H1 (cell line): ENCODE results near the gene PCTP. TPM values are rescaled to one million over a fixed set of nuclear protein-coding genes. Genes with fewer than 3 reads are reported as not detected.

ENCODE experiments used
- CTCF ChIA-PET: fragments of 300-600 bp; sonication (Branson Sonifier 250); formaldehyde crosslinking; loops from one replicate; lab custom pipeline; 2021; ENCODE audit not compliant: partially characterized antibody; lab: Charles Lee
- POLR2A ChIA-PET: fragments of 300-600 bp; sonication (Branson Sonifier 250); formaldehyde crosslinking; loops from one replicate; lab custom pipeline; 2021; ENCODE audit warnings: inconsistent platforms; ENCODE audit not compliant: partially characterized antibody; lab: Charles Lee
- DNase-seq, 2 experiments: peaks; one replicate each; pipeline versions ENCODE4 v3.0.0 to v3.0.0-alpha.2; 2010 to 2022; ENCODE audit warnings: low spot score in 2 of 2, low read depth in 1 of 2, mixed read lengths in 1 of 2
- FAIRE-seq: peaks from 2 replicates; lab custom pipeline; 2011; peaks lifted over from hg19 to GRCh38; lab: Jason Lieb, UNC
- H2AFZ ChIP-seq: 2 replicates; pipeline ENCODE4 v1.8.1; 2012; ENCODE audit warnings: low read length, inconsistent platforms
- H2AK5ac ChIP-seq: 2 replicates; pipeline ENCODE4 v1.6.1; 2013; ENCODE audit warnings: low read depth, low read length
- H2BK120ac ChIP-seq: replicated peaks from 2 replicates; pipeline ENCODE3; 2013; ENCODE audit warnings: low read depth, low read length, inconsistent platforms
- H2BK12ac ChIP-seq: 2 replicates; pipeline ENCODE4 v1.6.1; 2013; ENCODE audit warnings: low read depth, low read length
- H2BK15ac ChIP-seq: 2 replicates; pipeline ENCODE4 v1.6.1; 2013; ENCODE audit warnings: low read length
- H2BK20ac ChIP-seq: 2 replicates; pipeline ENCODE4 v1.6.1; 2013; ENCODE audit warnings: low read length
- H2BK5ac ChIP-seq: 2 replicates; pipeline ENCODE4 v1.6.1; 2013; ENCODE audit warnings: low read depth, low read length
- H3K14ac ChIP-seq: 2 replicates; pipeline ENCODE4 v1.6.1; 2013; ENCODE audit warnings: inconsistent platforms; ENCODE audit not compliant: insufficient read length
- H3K18ac ChIP-seq: 2 replicates; pipeline ENCODE4 v1.6.1; 2013; ENCODE audit warnings: low read length; ENCODE audit errors: extremely low read depth
- H3K23ac ChIP-seq: 2 replicates; pipeline ENCODE4 v1.6.1; 2013; ENCODE audit warnings: inconsistent platforms; ENCODE audit not compliant: insufficient read length
- H3K23me2 ChIP-seq: 2 replicates; pipeline ENCODE4 v1.6.1; 2013; ENCODE audit warnings: low read depth, low read length
- H3K27ac ChIP-seq: 2 replicates; pipeline ENCODE4 v1.6.1; 2011; ENCODE audit warnings: low read depth, low read length, inconsistent platforms
- H3K27me3 ChIP-seq, 4 experiments: replicated peaks in 1 of 4; 1 replicate in 1 of 4; 2 replicates in 3 of 4; pipeline versions ENCODE4 v1.6.1 to v1.8.1; 2011 to 2013; ENCODE audit warnings: low read length in 3 of 4, mild to moderate bottlenecking in 3 of 4, inconsistent platforms in 2 of 4, mixed read lengths in 2 of 4, moderate library complexity in 1 of 4; ENCODE audit not compliant: control insufficient read depth in 3 of 4, insufficient read depth in 3 of 4; ENCODE audit errors: extremely low read depth in 1 of 4
- H3K36me3 ChIP-seq, 4 experiments: 2 replicates each; pipeline versions ENCODE4 v1.6.1 to v1.8.1; 2011 to 2013; ENCODE audit warnings: mild to moderate bottlenecking in 4 of 4, low read length in 3 of 4, moderate library complexity in 2 of 4, control low read depth in 1 of 4, inconsistent platforms in 1 of 4; ENCODE audit not compliant: insufficient read depth in 4 of 4, control insufficient read depth in 2 of 4
- H3K4ac ChIP-seq: replicated peaks from 2 replicates; pipeline ENCODE3; 2013; ENCODE audit warnings: low read length, low read depth, mixed read lengths, inconsistent platforms; ENCODE audit not compliant: insufficient read length
- H3K4me1 ChIP-seq, 4 experiments: replicated peaks in 1 of 4; 1 replicate in 1 of 4; 2 replicates in 3 of 4; pipeline versions ENCODE4 v1.6.1 to v1.8.1; 2011 to 2013; ENCODE audit warnings: low read length in 3 of 4, inconsistent platforms in 2 of 4, mixed read lengths in 1 of 4; ENCODE audit not compliant: insufficient read depth in 4 of 4, control insufficient read depth in 3 of 4
- H3K4me2 ChIP-seq, 2 experiments: 2 replicates each; pipeline versions ENCODE4 v1.6.1 to v1.8.1; 2011 to 2013; ENCODE audit warnings: low read depth in 2 of 2, low read length in 2 of 2, control low read depth in 1 of 2, inconsistent platforms in 1 of 2, mild to moderate bottlenecking in 1 of 2; ENCODE audit not compliant: insufficient read depth in 1 of 2
- H3K4me3 ChIP-seq, 4 experiments: fragments of 200-600, 300-600 bp in 1 of 4; sonication (generic), shearing (Covaris generic), sonication (Bioruptor Twin) in 1 of 4; 2 replicates each; pipeline versions ENCODE4 v1.5.1 to v1.8.1; 2011 to 2016; ENCODE audit warnings: low read length in 4 of 4, low read depth in 3 of 4, control low read depth in 2 of 4, inconsistent platforms in 2 of 4, mild to moderate bottlenecking in 2 of 4, mixed read lengths in 1 of 4, moderate library complexity in 1 of 4; ENCODE audit not compliant: insufficient read depth in 2 of 4; ENCODE audit errors: extremely low read depth in 1 of 4
- H3K56ac ChIP-seq: replicated peaks from 2 replicates; pipeline ENCODE3; 2013; ENCODE audit warnings: low read depth, mild to moderate bottlenecking, mixed read lengths, low read length, inconsistent platforms; ENCODE audit not compliant: insufficient read length
- H3K79me1 ChIP-seq: 2 replicates; pipeline ENCODE4 v1.6.1; 2013; ENCODE audit warnings: low read depth, low read length, control low read depth
- H3K79me2 ChIP-seq, 2 experiments: 2 replicates each; pipeline versions ENCODE4 v1.6.1 to v1.8.1; 2012 to 2013; ENCODE audit warnings: low read length in 2 of 2, mild to moderate bottlenecking in 2 of 2, inconsistent platforms in 1 of 2; ENCODE audit not compliant: insufficient read depth in 2 of 2, control insufficient read depth in 1 of 2
- H3K9ac ChIP-seq, 4 experiments: replicated peaks in 1 of 4; 1 replicate in 1 of 4; 2 replicates in 3 of 4; pipeline versions ENCODE4 v1.6.1 to v1.8.1; 2011 to 2013; ENCODE audit warnings: low read depth in 3 of 4, low read length in 3 of 4, control low read depth in 2 of 4, mild to moderate bottlenecking in 2 of 4, moderate library complexity in 2 of 4, inconsistent platforms in 1 of 4; ENCODE audit errors: extremely low read depth in 1 of 4
- H3K9me3 ChIP-seq, 2 experiments: 2 replicates each; pipeline versions ENCODE4 v1.6.1 to v1.8.1; 2012 to 2013; ENCODE audit warnings: mild to moderate bottlenecking in 2 of 2, moderate library complexity in 2 of 2, control low read depth in 1 of 2, inconsistent platforms in 1 of 2, low read depth in 1 of 2, low read length in 1 of 2, mixed read lengths in 1 of 2; ENCODE audit not compliant: insufficient read depth in 2 of 2
- H4K20me1 ChIP-seq, 2 experiments: replicated peaks in 1 of 2; 2 replicates each; pipeline versions ENCODE3 to v1.8.1; 2011 to 2013; ENCODE audit warnings: inconsistent platforms in 2 of 2, low read length in 2 of 2, mild to moderate bottlenecking in 1 of 2; ENCODE audit not compliant: insufficient read depth in 2 of 2, control insufficient read depth in 1 of 2
- H4K5ac ChIP-seq: 2 replicates; pipeline ENCODE4 v1.6.1; 2013; ENCODE audit warnings: low read length, low read depth, mixed read lengths, inconsistent platforms; ENCODE audit not compliant: insufficient read length
- H4K8ac ChIP-seq: 2 replicates; pipeline ENCODE4 v1.8.0; 2013; ENCODE audit warnings: mild to moderate bottlenecking, moderate library complexity, low read length, inconsistent platforms; ENCODE audit not compliant: insufficient read depth; ENCODE audit errors: extremely low read depth
- H4K91ac ChIP-seq: replicated peaks from 2 replicates; pipeline ENCODE3; 2013; ENCODE audit warnings: low read length, mixed read lengths, inconsistent platforms; ENCODE audit not compliant: insufficient read length
- ASH2L ChIP-seq: fragments of 200-600, 300-600 bp; sonication (generic); IDR thresholded peaks from one replicate; pipeline ENCODE4 v1.7.1; 2017; ENCODE audit warnings: low read length
- CEBPB ChIP-seq: IDR thresholded peaks from 2 replicates; pipeline ENCODE4 v1.6.1; 2012; ENCODE audit warnings: low read depth, low read length
- CHD1 ChIP-seq: IDR thresholded peaks from 2 replicates; pipeline ENCODE4 v1.6.1; 2012; ENCODE audit warnings: low read depth, low read length, improper control_type of control experiment
- EGR1 ChIP-seq: IDR thresholded peaks from 2 replicates; pipeline ENCODE4 v1.6.1; 2011; ENCODE audit warnings: low read depth, low read length, borderline replicate concordance
- JUN ChIP-seq: IDR thresholded peaks from 2 replicates; pipeline ENCODE4 v1.6.1; 2011; ENCODE audit warnings: low read depth, mild to moderate bottlenecking, improper control_type of control experiment, low read length
- KDM1A ChIP-seq: fragments of 200-600, 300-600 bp; sonication (generic); IDR thresholded peaks from 2 replicates; pipeline ENCODE4 v1.7.1; 2016; ENCODE audit warnings: mild to moderate bottlenecking, low read length, borderline replicate concordance
- KDM4A ChIP-seq: IDR thresholded peaks from one replicate; pipeline ENCODE4 v1.7.1; 2012; ENCODE audit warnings: low read depth, mild to moderate bottlenecking, moderate library complexity, low read length, inconsistent platforms; ENCODE audit not compliant: severe bottlenecking
- PHF8 ChIP-seq: fragments of 200-600 bp; sonication (generic); conservative IDR thresholded peaks from 2 replicates; pipeline ENCODE4 v1.7.1; 2012; ENCODE audit warnings: low read depth, mild to moderate bottlenecking, inconsistent platforms, low read length, moderate library complexity
- POU5F1 ChIP-seq: IDR thresholded peaks from 2 replicates; pipeline ENCODE4 v1.6.1; 2011; ENCODE audit warnings: low read depth, mild to moderate bottlenecking, low read length, moderate library complexity
- SRF ChIP-seq: IDR thresholded peaks from 2 replicates; pipeline ENCODE4 v1.6.1; 2011; ENCODE audit warnings: mild to moderate bottlenecking, low read depth, low read length, moderate library complexity
- WGBS, 2 experiments: shearing (Covaris generic) in 1 of 2; methylation state at CpG; one replicate each; pipeline versions ENCODE4 v1.1.6 to v1.1.7; 2013 to 2015; ENCODE audit warnings: low lambda C conversion rate in 2 of 2, mixed read lengths in 2 of 2, inconsistent platforms in 1 of 2, low coverage in 1 of 2, missing lambda C conversion rate in 1 of 2; ENCODE audit not compliant: insufficient replicate concordance in 2 of 2, insufficient coverage in 1 of 2, insufficient read length in 1 of 2; ENCODE audit errors: extremely low coverage in 1 of 2, missing lambda C conversion rate in 1 of 2; 5-methylcytosine and 5-hydroxymethylcytosine counted together
- polyA plus RNA-seq, 7 experiments: library from polyadenylated mRNA; depleted of rRNA in 3 of 7; stranded (reverse) in 5 of 7; unstranded in 2 of 7; fragments of >200 nt in 5 of 7; fragments of 200-250 nt in 2 of 7; gene quantifications; 1 replicate in 5 of 7; 2 replicates in 1 of 7; 4 replicates in 1 of 7; pipeline versions ENCODE4 v1.2.1 to v1.2.3, GENCODE V29; 2011 to 2013; ENCODE audit warnings: missing spikeins in 2 of 7, mixed read lengths in 2 of 7
- total RNA-seq: library from RNA; stranded (reverse); fragmentation: NEBNext Ultra II Directional; extraction: Animal tissue kit (Norgen Biotek cat#: 25700); gene quantifications from 2 replicates; pipeline ENCODE4 v1.2.1, GENCODE V29; 2021
- TF ChIP-seq, protein P1 (sequence below), 3 experiments: IDR thresholded peaks; 1 replicate in 2 of 3; 2 replicates in 1 of 3; pipeline versions ENCODE4 v1.5.1 to v1.6.1; 2011; ENCODE audit warnings: low read length in 3 of 3, mild to moderate bottlenecking in 3 of 3, inconsistent platforms in 2 of 3, low read depth in 1 of 3, moderate library complexity in 1 of 3; ENCODE audit not compliant: insufficient read depth in 1 of 3; ENCODE audit errors: control extremely low read depth in 1 of 3

PCTP gene
- total and polyA plus RNA-seq, 2 of the 8 experiments (the other 6 are each of a cell fraction or from before 2014, with no cell fraction given) = 14.1 to 14.6 TPM

DNA sequence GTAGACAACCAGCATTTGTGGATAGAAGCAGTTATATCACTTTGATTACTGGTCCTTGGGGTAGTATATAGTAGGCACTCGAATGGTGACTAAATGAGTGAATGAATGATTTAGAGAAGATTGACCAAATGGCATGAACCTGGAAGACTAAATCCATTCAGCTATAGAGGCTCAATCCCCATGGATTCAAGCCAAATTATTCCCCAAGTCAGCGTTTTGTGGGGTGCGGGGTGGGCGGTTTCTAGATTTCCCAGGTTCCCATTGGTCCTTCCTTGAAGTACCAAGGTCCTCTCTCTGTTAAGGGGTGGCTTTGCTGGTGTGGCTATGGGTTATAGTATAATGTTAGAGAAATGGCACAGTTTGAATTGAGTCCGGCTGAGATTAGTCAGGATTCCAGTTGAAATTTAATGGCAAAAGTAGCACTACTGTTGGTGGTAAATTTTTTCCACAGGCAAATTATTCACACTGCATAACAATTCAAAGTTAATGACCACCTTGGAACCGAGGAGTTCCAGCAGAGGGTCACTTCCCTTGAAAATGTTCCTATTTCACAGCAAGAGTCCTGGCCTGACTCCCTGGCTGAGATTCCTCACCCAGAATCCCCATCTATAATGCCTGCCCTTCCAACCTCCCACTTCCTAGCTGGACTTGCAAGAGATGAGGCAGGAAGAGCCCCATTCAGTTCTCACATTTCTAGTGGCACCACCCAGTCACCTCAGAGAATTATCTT lies 27.7 kb downstream of the PCTP start:
- POLR2A ChIA-PET = no interaction called here
- no peak overlapping the region for H2BK15ac ChIP-seq
- no peak overlapping the region for H2BK5ac ChIP-seq
- CTCF ChIA-PET = interaction anchor here (1.0 kb wide), 1 partner anchor 252 kb away, joined by 7 read pairs; no protein-coding TSS in a partner anchor
- no peak overlapping the region for H2BK12ac ChIP-seq
- no peak overlapping the region for H3K4me3 ChIP-seq
- H4K20me1 ChIP-seq = no peaks in the 10 kb centered on the region
- H3K9me3 ChIP-seq = no peaks in the 10 kb centered on the region
- H3K9ac ChIP-seq = no peak overlapping the region
- H3K36me3 ChIP-seq = peaks cover 0 to under 1% (median 0%) of the 10 kb centered on the region in 4 experiments; a peak in 5 of 8 replicates
- H2BK20ac ChIP-seq = no peak overlapping the region
- H3K79me2 ChIP-seq = no peaks in the 10 kb centered on the region
- no peak overlapping the region for H4K5ac ChIP-seq
- H2AK5ac ChIP-seq = no peak overlapping the region
- FAIRE-seq = no peak
- no peak overlapping the region for H3K14ac ChIP-seq
- H3K27ac ChIP-seq = no peak overlapping the region
- WGBS, 2 experiments = 92% methylated on average over 6 of the region's 6 CpGs; no CpG with 5 or more reads in 1 of the 2 experiments
- H3K56ac ChIP-seq = no peak overlapping the region
- no peak overlapping the region for H2BK120ac ChIP-seq
- H4K8ac ChIP-seq = no peak overlapping the region
- no peak for DNase-seq
- no peak overlapping the region for H3K4ac ChIP-seq
- no peaks in the 10 kb centered on the region for H3K79me1 ChIP-seq
- no peak overlapping the region for H3K4me2 ChIP-seq
- no peak overlapping the region for H3K23ac ChIP-seq
- H4K91ac ChIP-seq = no peak overlapping the region
- H3K18ac ChIP-seq = no peak overlapping the region
- H3K4me1 ChIP-seq = no peaks in the 10 kb centered on the region
- H3K23me2 ChIP-seq = no peaks in the 10 kb centered on the region
- no peak overlapping the region for H2AFZ ChIP-seq
- H3K27me3 ChIP-seq = no peaks in the 10 kb centered on the region
- no peak for TF ChIP-seq JUN
- TF ChIP-seq KDM1A = no peak
- TF ChIP-seq POU5F1 = no peak
- TF ChIP-seq ASH2L = no peak
- no peak for TF ChIP-seq SRF
- TF ChIP-seq EGR1 = no peak
- TF ChIP-seq, protein P1, sequence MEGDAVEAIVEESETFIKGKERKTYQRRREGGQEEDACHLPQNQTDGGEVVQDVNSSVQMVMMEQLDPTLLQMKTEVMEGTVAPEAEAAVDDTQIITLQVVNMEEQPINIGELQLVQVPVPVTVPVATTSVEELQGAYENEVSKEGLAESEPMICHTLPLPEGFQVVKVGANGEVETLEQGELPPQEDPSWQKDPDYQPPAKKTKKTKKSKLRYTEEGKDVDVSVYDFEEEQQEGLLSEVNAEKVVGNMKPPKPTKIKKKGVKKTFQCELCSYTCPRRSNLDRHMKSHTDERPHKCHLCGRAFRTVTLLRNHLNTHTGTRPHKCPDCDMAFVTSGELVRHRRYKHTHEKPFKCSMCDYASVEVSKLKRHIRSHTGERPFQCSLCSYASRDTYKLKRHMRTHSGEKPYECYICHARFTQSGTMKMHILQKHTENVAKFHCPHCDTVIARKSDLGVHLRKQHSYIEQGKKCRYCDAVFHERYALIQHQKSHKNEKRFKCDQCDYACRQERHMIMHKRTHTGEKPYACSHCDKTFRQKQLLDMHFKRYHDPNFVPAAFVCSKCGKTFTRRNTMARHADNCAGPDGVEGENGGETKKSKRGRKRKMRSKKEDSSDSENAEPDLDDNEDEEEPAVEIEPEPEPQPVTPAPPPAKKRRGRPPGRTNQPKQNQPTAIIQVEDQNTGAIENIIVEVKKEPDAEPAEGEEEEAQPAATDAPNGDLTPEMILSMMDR (IDR thresholded peaks at IDR 0.05; ENCODE audit: control extremely low read depth in 1 of 3, insufficient read depth in 1 of 3, low read depth in 1 of 3, low read length in 3 of 3) = no peak
- no peak for TF ChIP-seq CEBPB
- no peak for TF ChIP-seq PHF8
- TF ChIP-seq KDM4A = no peak
- no peak for TF ChIP-seq CHD1
